Type B pancreatic cell (in vitro differentiated cells): ENCODE results near the gene EPHA4. TPM values are rescaled to one million over a fixed set of nuclear protein-coding genes. Genes with fewer than 3 reads are reported as not detected.

Experiments used
- DNase-seq: peaks from one replicate; pipeline ENCODE4 v3.0.0; 2021; ENCODE audit warnings: mixed read lengths; ENCODE audit not compliant: unreplicated experiment; ENCODE audit errors: extremely low spot score
- H3K27ac Mint-ChIP-seq: 2 replicates; pipeline ENCODE4 v1.8.0; 2021; ENCODE audit warnings: mild to moderate bottlenecking, mixed read lengths
- H3K27me3 Mint-ChIP-seq: 2 replicates; pipeline ENCODE4 v1.8.0; 2021; ENCODE audit warnings: mixed read lengths
- H3K36me3 Mint-ChIP-seq: 2 replicates; pipeline ENCODE4 v1.8.0; 2021; ENCODE audit warnings: mixed read lengths
- H3K4me1 Mint-ChIP-seq: one replicate; pipeline ENCODE4 v1.8.0; 2021; ENCODE audit warnings: mixed read lengths; ENCODE audit not compliant: unreplicated experiment
- H3K4me3 Mint-ChIP-seq: 2 replicates; pipeline ENCODE4 v1.8.0; 2021; ENCODE audit warnings: mild to moderate bottlenecking, mixed read lengths
- H3K9me3 Mint-ChIP-seq: 2 replicates; pipeline ENCODE4 v1.8.0; 2021; ENCODE audit warnings: mixed read lengths
- total RNA-seq: library from RNA; stranded (reverse); gene quantifications from 2 replicates; pipeline ENCODE4 v1.2.1, GENCODE V29; 2021; ENCODE audit warnings: low replicate concordance
- TF ChIP-seq, protein P1 (sequence below): fragments of 200-600 bp; sonication (generic); conservative IDR thresholded peaks from 2 replicates; pipeline ENCODE4 v1.5.0; 2021; ENCODE audit warnings: antibody characterized with exemption, mild to moderate bottlenecking

Gene EPHA4
- total RNA-seq, 1 donor from 2014 or later = 78.3 TPM

- Mint-ChIP-seq H3K36me3 (peaks cover 17% of the 10 kb centered on the region), H3K27me3 (peaks cover 5% of the 10 kb centered on the region), H3K4me1 (peaks cover 7% of the 10 kb centered on the region), H3K27ac (no peak overlapping the region), H3K9me3 (peaks cover 14% of the 10 kb centered on the region), H3K4me3 (no peak overlapping the region)
- no peak for DNase-seq
- TF ChIP-seq, protein P1, sequence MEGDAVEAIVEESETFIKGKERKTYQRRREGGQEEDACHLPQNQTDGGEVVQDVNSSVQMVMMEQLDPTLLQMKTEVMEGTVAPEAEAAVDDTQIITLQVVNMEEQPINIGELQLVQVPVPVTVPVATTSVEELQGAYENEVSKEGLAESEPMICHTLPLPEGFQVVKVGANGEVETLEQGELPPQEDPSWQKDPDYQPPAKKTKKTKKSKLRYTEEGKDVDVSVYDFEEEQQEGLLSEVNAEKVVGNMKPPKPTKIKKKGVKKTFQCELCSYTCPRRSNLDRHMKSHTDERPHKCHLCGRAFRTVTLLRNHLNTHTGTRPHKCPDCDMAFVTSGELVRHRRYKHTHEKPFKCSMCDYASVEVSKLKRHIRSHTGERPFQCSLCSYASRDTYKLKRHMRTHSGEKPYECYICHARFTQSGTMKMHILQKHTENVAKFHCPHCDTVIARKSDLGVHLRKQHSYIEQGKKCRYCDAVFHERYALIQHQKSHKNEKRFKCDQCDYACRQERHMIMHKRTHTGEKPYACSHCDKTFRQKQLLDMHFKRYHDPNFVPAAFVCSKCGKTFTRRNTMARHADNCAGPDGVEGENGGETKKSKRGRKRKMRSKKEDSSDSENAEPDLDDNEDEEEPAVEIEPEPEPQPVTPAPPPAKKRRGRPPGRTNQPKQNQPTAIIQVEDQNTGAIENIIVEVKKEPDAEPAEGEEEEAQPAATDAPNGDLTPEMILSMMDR = no peak
Observed at GRCh38 chr2:221412978-221413377, 159.1 kb downstream of the EPHA4 start.

GRCh38 chr2:221410487-221410886 is 161.6 kb downstream of the EPHA4 start:
- Mint-ChIP-seq H3K4me1 (peaks cover 7% of the 10 kb centered on the region), H3K36me3 (peaks cover 10% of the 10 kb centered on the region), H3K27ac (no peak overlapping the region), H3K4me3 (no peak overlapping the region), H3K27me3 (peaks cover 5% of the 10 kb centered on the region), H3K9me3 (peaks cover 22% of the 10 kb centered on the region)
- TF ChIP-seq, protein P1 = no peak
- DNase-seq = no peak

DNA sequence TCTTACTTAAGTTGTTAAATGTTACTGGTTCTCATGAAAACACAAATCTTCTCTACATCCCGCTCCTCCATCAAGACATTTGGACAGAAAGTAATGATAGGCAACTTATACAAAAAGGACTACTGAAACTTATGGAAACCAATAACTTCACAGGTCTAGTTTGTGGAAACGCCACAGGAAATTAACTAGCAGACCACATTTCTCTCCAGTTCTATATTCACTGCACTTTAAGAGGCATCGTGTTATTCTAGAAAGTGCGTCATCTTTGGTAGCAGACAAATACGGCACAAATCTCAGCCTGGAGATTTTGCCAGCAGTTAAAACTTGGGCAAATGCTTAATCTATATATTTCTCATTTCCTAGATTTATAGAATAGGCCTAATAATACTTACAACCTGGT is 164.3 kb downstream of the EPHA4 start:
- Mint-ChIP-seq H3K27ac (no peak overlapping the region), H3K4me1 (peaks cover 3% of the 10 kb centered on the region), H3K27me3 (peaks cover 5% of the 10 kb centered on the region), H3K36me3 (peaks cover 7% of the 10 kb centered on the region), H3K9me3 (peaks cover 24% of the 10 kb centered on the region), H3K4me3 (no peak overlapping the region)
- no peak for DNase-seq
- TF ChIP-seq, protein P1 = no peak

DNA sequence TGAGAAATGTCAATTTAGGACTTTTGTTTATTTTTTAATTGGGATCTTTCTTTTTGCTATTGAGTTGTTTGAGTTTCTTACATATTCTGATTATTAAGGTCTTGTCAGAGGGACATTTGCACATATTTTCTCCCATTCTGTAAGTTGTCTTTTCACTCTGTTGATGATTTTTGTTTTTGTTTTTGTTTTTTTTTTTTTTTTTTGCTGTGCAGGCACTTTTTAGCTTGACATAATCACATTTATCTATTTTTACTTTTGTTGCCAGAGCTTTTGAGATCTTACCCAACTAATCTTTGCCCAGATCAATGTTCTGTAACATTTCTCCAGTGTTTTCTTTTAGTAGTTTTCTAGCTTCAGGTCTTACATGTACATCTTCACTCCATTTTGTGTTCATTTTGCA is 166.6 kb downstream of the EPHA4 start:
- peaks cover 2% of the 10 kb centered on the region for H3K27me3 Mint-ChIP-seq
- no peak for DNase-seq
- peaks cover under 1% of the 10 kb centered on the region for H3K4me1 Mint-ChIP-seq
- TF ChIP-seq, protein P1 = no peak
- no peak overlapping the region for H3K27ac Mint-ChIP-seq
- peaks cover 18% of the 10 kb centered on the region for H3K9me3 Mint-ChIP-seq
- H3K36me3 Mint-ChIP-seq = peaks cover 4% of the 10 kb centered on the region
- no peak overlapping the region for H3K4me3 Mint-ChIP-seq

DNA sequence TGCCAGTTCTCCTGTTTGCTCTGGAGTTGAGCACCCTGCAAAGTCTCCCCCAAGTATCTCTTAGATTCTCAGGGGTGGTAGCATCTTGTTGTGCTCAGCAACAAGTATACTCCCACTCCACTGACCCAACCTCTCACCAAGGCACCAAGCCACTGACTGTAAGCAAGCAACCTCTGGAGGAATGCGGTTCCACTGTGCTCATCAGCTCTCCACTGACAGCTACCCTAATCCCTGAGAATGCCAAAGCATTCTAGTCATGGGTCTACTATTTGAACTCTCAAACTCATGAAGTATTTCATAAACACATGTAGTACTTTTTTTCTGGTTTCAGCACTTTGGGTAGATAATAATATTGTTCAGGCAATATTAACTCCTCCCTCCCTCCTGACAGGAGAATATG is 170.0 kb downstream of the EPHA4 start:
- DNase-seq = no peak
- peaks cover 8% of the 10 kb centered on the region for H3K36me3 Mint-ChIP-seq
- no peaks in the 10 kb centered on the region for H3K4me1 Mint-ChIP-seq
- peaks cover 25% of the 10 kb centered on the region for H3K9me3 Mint-ChIP-seq
- no peak overlapping the region for H3K4me3 Mint-ChIP-seq
- H3K27ac Mint-ChIP-seq = no peak overlapping the region
- H3K27me3 Mint-ChIP-seq = no peaks in the 10 kb centered on the region
- TF ChIP-seq, protein P1 = no peak

DNA sequence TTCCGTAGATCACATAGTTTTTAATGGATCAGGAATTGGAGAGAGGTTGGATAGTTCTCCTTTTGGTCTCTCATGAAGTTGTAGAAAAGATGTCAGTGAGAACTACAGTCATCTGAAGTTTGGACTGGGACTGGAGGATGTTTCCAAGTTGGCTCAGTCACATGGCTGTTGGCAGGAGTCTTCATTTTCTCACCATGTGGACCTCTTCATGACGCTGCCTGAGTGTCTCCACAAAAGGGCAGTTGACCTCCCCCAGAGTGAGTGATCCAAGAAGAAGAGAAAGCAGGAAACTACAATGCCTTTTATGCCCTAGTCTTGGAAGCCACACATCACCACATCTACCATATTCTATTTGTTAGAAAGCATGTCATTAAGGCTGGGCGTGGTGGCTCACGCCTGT is 171.7 kb downstream of the EPHA4 start:
- H3K4me1 Mint-ChIP-seq = no peaks in the 10 kb centered on the region
- TF ChIP-seq, protein P1 = no peak
- no peak for DNase-seq
- H3K9me3 Mint-ChIP-seq = peaks cover 16% of the 10 kb centered on the region
- H3K27me3 Mint-ChIP-seq = no peaks in the 10 kb centered on the region
- peaks cover 5% of the 10 kb centered on the region for H3K36me3 Mint-ChIP-seq
- no peak overlapping the region for H3K4me3 Mint-ChIP-seq
- H3K27ac Mint-ChIP-seq = no peak overlapping the region
